ENCODE measurements around the gene SUPT3H.

GRCh38 chr6:45416700-45417099 lies 39.0 kb upstream of the SUPT3H start:
- TF ChIP-seq CTCF (IDR thresholded peaks at IDR 0.05) (no peak), POLR2A (IDR thresholded peaks at IDR 0.05) (no peak), EP300 (IDR thresholded peaks at IDR 0.05) (no peak)

Measured in ovary (tissue), 3 donors.